MCF 10A (cell line): Measurements from ENCODE around the gene YEATS4. TPM values are rescaled to one million over a fixed set of nuclear protein-coding genes. Genes with fewer than 3 reads are reported as not detected.

Experiments
- BruUV-seq: library from RNA; stranded (reverse); fragments of 400-500 nt; replicated peaks from 2 replicates; lab custom pipeline; 2021; lab: Mats Ljungman, UMichigan
- CTCF ChIA-PET: fragments of 300-600 bp; sonication (Branson Sonifier 250); formaldehyde crosslinking; extraction: SDS; loops from one replicate; lab custom pipeline; 2021; ENCODE audit warnings: antibody characterized with exemption, inconsistent platforms; lab: Yijun Ruan, JAX
- POLR2A ChIA-PET: fragments of 300-600, 350-650 bp; sonication (Branson Sonifier 250); formaldehyde crosslinking; extraction: SDS; loops from one replicate; lab custom pipeline; 2020; ENCODE audit warnings: antibody characterized with exemption, inconsistent platforms; lab: Yijun Ruan, JAX
- DNase-seq: peaks from one replicate; pipeline ENCODE4 v3.0.0-alpha.2; 2018; ENCODE audit not compliant: unreplicated experiment
- H3K27ac Mint-ChIP-seq: one replicate; pipeline ENCODE4 v1.8.0; 2022; ENCODE audit warnings: mild to moderate bottlenecking, low read depth, mixed read lengths; ENCODE audit not compliant: unreplicated experiment
- H3K27me3 Mint-ChIP-seq: one replicate; pipeline ENCODE4 v1.8.0; 2022; ENCODE audit warnings: mixed read lengths; ENCODE audit not compliant: insufficient read depth, unreplicated experiment
- H3K36me3 Mint-ChIP-seq: one replicate; pipeline ENCODE4 v1.8.0; 2022; ENCODE audit warnings: mild to moderate bottlenecking, moderate library complexity, mixed read lengths; ENCODE audit not compliant: insufficient read depth, unreplicated experiment
- H3K4me1 Mint-ChIP-seq: one replicate; pipeline ENCODE4 v1.8.0; 2022; ENCODE audit warnings: mixed read lengths; ENCODE audit not compliant: insufficient read depth, unreplicated experiment
- H3K4me3 Mint-ChIP-seq: one replicate; pipeline ENCODE4 v1.8.0; 2022; ENCODE audit warnings: mild to moderate bottlenecking, moderate library complexity, mixed read lengths; ENCODE audit not compliant: unreplicated experiment
- H3K9me3 Mint-ChIP-seq: one replicate; pipeline ENCODE4 v1.8.0; 2022; ENCODE audit warnings: mixed read lengths; ENCODE audit not compliant: unreplicated experiment
- intact Hi-C: fragments of 100-400 bp; cut with micrococcal nuclease; formaldehyde crosslinking; loops from 2 replicates; pipeline ENCODE4 v1.14.1; 2022
- total RNA-seq: library from RNA; stranded (reverse); gene quantifications from 2 replicates; pipeline ENCODE4 v1.2.3, GENCODE V29; 2022
- TF ChIP-seq, protein P1 (sequence below): fragments of 200-600 bp; IDR thresholded peaks from one replicate; pipeline ENCODE4 v1.8.0; 2022; ENCODE audit warnings: antibody characterized with exemption, mild to moderate bottlenecking; ENCODE audit not compliant: unreplicated experiment

YEATS4 gene
- total RNA-seq, 1 experiment from 2014 or later: 30.9 TPM

DNA sequence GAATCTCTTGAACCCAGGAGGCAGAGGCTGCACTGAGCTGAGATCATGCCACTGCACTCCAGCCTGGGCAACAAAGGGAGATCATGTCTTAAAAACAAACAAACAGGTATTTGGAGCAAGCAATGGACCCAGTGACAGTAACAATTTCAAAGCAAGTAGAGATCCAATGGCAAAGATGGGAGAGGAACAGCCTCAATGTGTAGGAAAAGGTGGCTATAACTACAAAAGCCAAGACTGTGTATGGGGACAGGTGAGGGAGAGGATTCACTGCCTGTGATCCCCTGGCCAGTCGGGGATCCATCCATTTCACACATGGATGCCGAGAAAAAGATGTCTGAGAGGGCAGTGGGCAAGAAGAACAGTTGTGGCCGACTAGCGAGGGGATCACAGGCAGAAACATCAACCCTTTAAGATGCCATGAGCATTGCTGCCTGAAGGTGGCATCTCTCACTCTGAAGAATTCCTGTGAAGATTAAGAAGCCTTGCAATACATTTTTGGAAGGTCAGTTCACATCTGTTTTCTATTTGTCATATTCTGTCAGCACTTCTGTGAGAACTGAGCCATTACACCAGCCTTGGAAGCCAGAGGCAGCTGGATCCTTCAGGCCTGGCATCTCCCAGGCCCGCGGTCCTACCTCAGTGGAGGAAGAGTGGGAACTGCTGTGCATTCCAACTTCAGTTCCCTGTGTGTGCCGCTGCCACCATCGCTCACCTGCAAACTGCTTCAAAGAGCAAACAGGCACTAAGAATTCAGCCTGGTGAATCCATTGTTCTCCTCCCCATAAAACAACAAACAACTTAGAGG, 56.1 kb downstream of the YEATS4 start:
- POLR2A ChIA-PET: interaction anchor here (1.4 kb wide), 1 partner anchor 155 kb away, joined by 4 read pairs; no protein-coding TSS in a partner anchor
- Mint-ChIP-seq H3K36me3 (no peaks in the 10 kb centered on the region), H3K27ac (no peak overlapping the region), H3K27me3 (no peaks in the 10 kb centered on the region), H3K4me3 (no peak overlapping the region), H3K9me3 (no peaks in the 10 kb centered on the region), H3K4me1 (peaks cover 9% of the 10 kb centered on the region)
- no TSS peak for BruUV-seq
- CTCF ChIA-PET: interaction anchor here (0.7 to 3.6 kb wide), 7 partner anchors 9 to 155 kb away, joined by 3 to 38 read pairs (median 5); no protein-coding TSS in a partner anchor
- intact Hi-C loops: loop anchor here (1.0 kb wide), 2 partner anchors 155 to 224 kb away; no protein-coding TSS in a partner anchor
- TF ChIP-seq, protein P1, sequence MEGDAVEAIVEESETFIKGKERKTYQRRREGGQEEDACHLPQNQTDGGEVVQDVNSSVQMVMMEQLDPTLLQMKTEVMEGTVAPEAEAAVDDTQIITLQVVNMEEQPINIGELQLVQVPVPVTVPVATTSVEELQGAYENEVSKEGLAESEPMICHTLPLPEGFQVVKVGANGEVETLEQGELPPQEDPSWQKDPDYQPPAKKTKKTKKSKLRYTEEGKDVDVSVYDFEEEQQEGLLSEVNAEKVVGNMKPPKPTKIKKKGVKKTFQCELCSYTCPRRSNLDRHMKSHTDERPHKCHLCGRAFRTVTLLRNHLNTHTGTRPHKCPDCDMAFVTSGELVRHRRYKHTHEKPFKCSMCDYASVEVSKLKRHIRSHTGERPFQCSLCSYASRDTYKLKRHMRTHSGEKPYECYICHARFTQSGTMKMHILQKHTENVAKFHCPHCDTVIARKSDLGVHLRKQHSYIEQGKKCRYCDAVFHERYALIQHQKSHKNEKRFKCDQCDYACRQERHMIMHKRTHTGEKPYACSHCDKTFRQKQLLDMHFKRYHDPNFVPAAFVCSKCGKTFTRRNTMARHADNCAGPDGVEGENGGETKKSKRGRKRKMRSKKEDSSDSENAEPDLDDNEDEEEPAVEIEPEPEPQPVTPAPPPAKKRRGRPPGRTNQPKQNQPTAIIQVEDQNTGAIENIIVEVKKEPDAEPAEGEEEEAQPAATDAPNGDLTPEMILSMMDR: peak; percentile 74
- peak; percentile 65 for DNase-seq

GRCh38 chr12:69417231-69417630, 57.7 kb downstream of the YEATS4 start:
- intact Hi-C loops: no loop called here
- no peak for DNase-seq
- Mint-ChIP-seq H3K4me3 (no peak overlapping the region), H3K9me3 (no peaks in the 10 kb centered on the region), H3K27ac (no peak overlapping the region), H3K4me1 (peaks cover 9% of the 10 kb centered on the region), H3K27me3 (no peaks in the 10 kb centered on the region), H3K36me3 (no peaks in the 10 kb centered on the region)
- no TSS peak for BruUV-seq
- TF ChIP-seq, protein P1: no peak
- ChIA-PET POLR2A (interaction anchor here (0.9 kb wide), 1 partner anchor 152 kb away, joined by 3 read pairs; no protein-coding TSS in a partner anchor), CTCF (interaction anchor here (0.6 to 1.7 kb wide), 4 partner anchors 24 to 661 kb away, joined by 3 to 6 read pairs (median 4); no protein-coding TSS in a partner anchor)

GRCh38 chr12:69417741-69418167, 58.2 kb downstream of the YEATS4 start:
- peaks cover 9% of the 10 kb centered on the region for H3K4me1 Mint-ChIP-seq
- H3K36me3 Mint-ChIP-seq: no peaks in the 10 kb centered on the region
- DNase-seq: no peak
- BruUV-seq: no TSS peak
- CTCF ChIA-PET: interaction anchor here (0.6 to 1.7 kb wide), 8 partner anchors 23 to 1407 kb away, joined by 3 to 6 read pairs (median 3); no protein-coding TSS in a partner anchor
- intact Hi-C loops: no loop called here
- no peak overlapping the region for H3K27ac Mint-ChIP-seq
- TF ChIP-seq, protein P1: no peak
- no peaks in the 10 kb centered on the region for H3K27me3 Mint-ChIP-seq
- H3K9me3 Mint-ChIP-seq: no peaks in the 10 kb centered on the region
- no peak overlapping the region for H3K4me3 Mint-ChIP-seq
- POLR2A ChIA-PET: interaction anchor here (0.6 to 0.9 kb wide), 4 partner anchors 27 to 1932 kb away, joined by 3 read pairs; no protein-coding TSS in a partner anchor

- TF ChIP-seq, protein P1: no peak
- no TSS peak for BruUV-seq
- POLR2A ChIA-PET: no interaction called here
- H3K4me1 Mint-ChIP-seq: peaks cover 9% of the 10 kb centered on the region
- H3K36me3 Mint-ChIP-seq: no peaks in the 10 kb centered on the region
- no peak overlapping the region for H3K27ac Mint-ChIP-seq
- no peaks in the 10 kb centered on the region for H3K9me3 Mint-ChIP-seq
- DNase-seq: no peak
- intact Hi-C loops: no loop called here
- CTCF ChIA-PET: no interaction called here
- no peaks in the 10 kb centered on the region for H3K27me3 Mint-ChIP-seq
- no peak overlapping the region for H3K4me3 Mint-ChIP-seq
These were observed 60.2 kb downstream of the YEATS4 start for GRCh38 chr12:69419701-69420100.
